HCT116 (cell line): Measurements from ENCODE around the gene TTL. TPM values are rescaled to one million over a fixed set of nuclear protein-coding genes. Genes with fewer than 3 reads are reported as not detected.

Source experiments
- ATAC-seq: fragments of 200-7000 bp; cut with Tn5 transposase; 2 replicates; pipeline ENCODE4 v1.9.1; 2020; ENCODE audit warnings: mild to moderate bottlenecking, moderate library complexity
- BruUV-seq: library from RNA; stranded (reverse); fragments of 400-500 nt; replicated peaks from 2 replicates; lab custom pipeline; 2021; lab: Mats Ljungman, UMichigan
- CTCF ChIA-PET: fragments of 300-600 bp; sonication (Branson Sonifier 250); formaldehyde crosslinking; loops from one replicate; lab custom pipeline; 2021; ENCODE audit warnings: antibody characterized with exemption; lab: Charles Lee
- POLR2A ChIA-PET: fragments of 300-600, 350-600 bp; sonication (Branson Sonifier 250); formaldehyde crosslinking; loops from one replicate; lab custom pipeline; 2021; ENCODE audit warnings: antibody characterized with exemption; lab: Charles Lee
- RAD21 ChIA-PET, 2 experiments: fragments of 300-600 bp; sonication (Branson Sonifier 250); formaldehyde crosslinking; loops; one replicate each; lab custom pipeline; 2023; ENCODE audit warnings: low total read pairs in 2 of 2; ENCODE audit not compliant: uncharacterized antibody in 2 of 2, unreplicated experiment in 2 of 2, low non-redundant PET in 1 of 2; lab: Charles Lee
- DNase-seq: peaks from one replicate; pipeline ENCODE4 v3.0.0-alpha.2; 2010; ENCODE audit warnings: low read depth, low spot score
- H2AFZ ChIP-seq: fragments of 200-600 bp; shearing (Covaris generic), sonication (generic); 2 replicates; pipeline ENCODE4 v1.6.1; 2017; ENCODE audit warnings: low read depth, mixed run types, mixed read lengths, antibody characterized with exemption, low read length; ENCODE audit not compliant: poor library complexity, severe bottlenecking
- H3K27ac ChIP-seq: 2 replicates; pipeline ENCODE4 v1.5.1; 2012; ENCODE audit warnings: low read depth, low read length
- H3K27me3 ChIP-seq: fragments of 200-600 bp; sonication (generic); 2 replicates; pipeline ENCODE4 v1.6.1; 2016; ENCODE audit warnings: mixed run types, low read length, mixed read lengths; ENCODE audit not compliant: insufficient read depth
- H3K36me3 ChIP-seq, 2 experiments: fragments of 200-500 bp in 1 of 2; fragments of 200-600 bp in 1 of 2; sonication (Bioruptor generic) in 1 of 2; sonication (generic) in 1 of 2; 2 replicates each; pipeline versions ENCODE4 v1.5.1 to v1.6.1; 2014 to 2016; ENCODE audit warnings: low read length in 2 of 2, inconsistent platforms in 1 of 2, mixed read lengths in 1 of 2, mixed run types in 1 of 2; ENCODE audit not compliant: insufficient read depth in 2 of 2, control insufficient read depth in 1 of 2
- H3K4me1 ChIP-seq, 2 experiments: fragments of 200-600 bp in 1 of 2; sonication (generic) in 1 of 2; 2 replicates each; pipeline versions ENCODE4 v1.5.1 to v1.6.1; 2012 to 2017; ENCODE audit warnings: low read length in 2 of 2, inconsistent platforms in 1 of 2, mild to moderate bottlenecking in 1 of 2, mixed read lengths in 1 of 2, mixed run types in 1 of 2, moderate library complexity in 1 of 2; ENCODE audit not compliant: insufficient read depth in 2 of 2, control insufficient read depth in 1 of 2
- H3K4me2 ChIP-seq: fragments of 200-600 bp; sonication (generic); 2 replicates; pipeline ENCODE4 v1.6.1; 2017; ENCODE audit warnings: mixed run types, low read length, mixed read lengths
- H3K4me3 ChIP-seq, 2 experiments: fragments of 200-600 bp in 1 of 2; sonication (generic) in 1 of 2; replicated peaks in 1 of 2; 2 replicates each; pipeline ENCODE4 v1.5.1; 2011 to 2016; ENCODE audit warnings: low read length in 2 of 2, control low read depth in 1 of 2, low read depth in 1 of 2, mild to moderate bottlenecking in 1 of 2, mixed read lengths in 1 of 2, mixed run types in 1 of 2
- H3K79me2 ChIP-seq: fragments of 200-600 bp; sonication (generic); 2 replicates; pipeline ENCODE4 v1.6.1; 2017; ENCODE audit warnings: mild to moderate bottlenecking, mixed run types, low read length, moderate library complexity, mixed read lengths; ENCODE audit not compliant: insufficient read depth
- H3K9ac ChIP-seq: fragments of 200-600 bp; sonication (generic); 2 replicates; pipeline ENCODE4 v1.6.1; 2016; ENCODE audit warnings: low read length, mixed read lengths
- H3K9me2 ChIP-seq: fragments of 200-600 bp; sonication (generic), shearing (Covaris generic); 2 replicates; pipeline ENCODE4 v1.6.1; 2017; ENCODE audit warnings: mixed run types, mild to moderate bottlenecking, moderate library complexity; ENCODE audit not compliant: insufficient read depth
- H3K9me3 ChIP-seq, 2 experiments: fragments of 200-500 bp in 1 of 2; fragments of 200-600 bp in 1 of 2; sonication (Bioruptor generic) in 1 of 2; sonication (generic) in 1 of 2; 2 replicates each; pipeline ENCODE4 v1.6.1; 2014 to 2017; ENCODE audit warnings: low read length in 2 of 2, mixed read lengths in 2 of 2, inconsistent platforms in 1 of 2, low read depth in 1 of 2, mild to moderate bottlenecking in 1 of 2, mixed run types in 1 of 2, moderate library complexity in 1 of 2; ENCODE audit not compliant: control insufficient read depth in 1 of 2, insufficient read depth in 1 of 2
- H4K20me1 ChIP-seq: fragments of 200-600 bp; sonication (generic), shearing (Covaris generic); 2 replicates; pipeline ENCODE4 v1.6.1; 2017; ENCODE audit warnings: mixed run types, mild to moderate bottlenecking, moderate library complexity; ENCODE audit not compliant: insufficient read depth
- CEBPB ChIP-seq: IDR thresholded peaks from 2 replicates; pipeline ENCODE4 v1.6.1; 2012; ENCODE audit warnings: low read depth
- EGR1 ChIP-seq: IDR thresholded peaks from 2 replicates; pipeline ENCODE4 v1.6.1; 2012; ENCODE audit warnings: low read depth
- ELF1 ChIP-seq: IDR thresholded peaks from 2 replicates; pipeline ENCODE4 v1.6.1; 2012; ENCODE audit warnings: low read depth, borderline replicate concordance
- EZH2 ChIP-seq: fragments of 200-600 bp; sonication (generic); IDR thresholded peaks from 2 replicates; pipeline ENCODE4 v1.6.1; 2017; ENCODE audit warnings: antibody characterized with exemption, mixed run types
- EZH2phosphoT487 ChIP-seq: fragments of 200-600 bp; IDR thresholded peaks from 2 replicates; pipeline ENCODE4 v1.6.1; 2018; ENCODE audit warnings: antibody characterized with exemption, borderline replicate concordance
- FOSL1 ChIP-seq: IDR thresholded peaks from 2 replicates; pipeline ENCODE4 v1.6.1; 2012; ENCODE audit warnings: low read depth
- JUND ChIP-seq: IDR thresholded peaks from 2 replicates; pipeline ENCODE4 v1.6.1; 2012
- POLR2A ChIP-seq: IDR thresholded peaks from 2 replicates; pipeline ENCODE4 v1.7.0; 2011; ENCODE audit warnings: borderline replicate concordance; ENCODE audit not compliant: insufficient read depth, insufficient read length; ENCODE audit errors: extremely low read depth
- POLR2AphosphoS5 ChIP-seq: IDR thresholded peaks from 2 replicates; pipeline ENCODE4 v1.6.1; 2011; ENCODE audit warnings: mild to moderate bottlenecking, low read depth, low read length, moderate library complexity
- RAD21 ChIP-seq: IDR thresholded peaks from 2 replicates; pipeline ENCODE4 v1.6.1; 2012; ENCODE audit warnings: low read depth, mild to moderate bottlenecking
- SP1 ChIP-seq: IDR thresholded peaks from 2 replicates; pipeline ENCODE4 v1.6.1; 2012; ENCODE audit warnings: low read depth
- TCF7L2 ChIP-seq: IDR thresholded peaks from 2 replicates; pipeline ENCODE4 v1.7.0; 2011; ENCODE audit warnings: borderline replicate concordance, inconsistent platforms; ENCODE audit not compliant: insufficient read depth, insufficient read length; ENCODE audit errors: extremely low read depth
- YY1 ChIP-seq: IDR thresholded peaks from 2 replicates; pipeline ENCODE4 v1.6.1; 2011; ENCODE audit warnings: low read length, low read depth, moderate library complexity, mild to moderate bottlenecking; ENCODE audit not compliant: insufficient replicate concordance; ENCODE audit errors: extremely low read depth
- ZFX ChIP-seq: fragments of 450-650 bp; IDR thresholded peaks from 2 replicates; pipeline ENCODE4 v1.6.1; 2017
- ZNF274 ChIP-seq: fragments of 200-500 bp; sonication (Bioruptor generic); IDR thresholded peaks from 2 replicates; pipeline ENCODE4 v1.6.1; 2014; ENCODE audit warnings: mild to moderate bottlenecking, low read depth, low read length, inconsistent platforms
- intact Hi-C: fragments of 100-400 bp; cut with micrococcal nuclease; formaldehyde crosslinking; loops from 2 replicates; pipeline ENCODE4 v1.10.0; 2022
- total RNA-seq: library from RNA; stranded (reverse); gene quantifications from one replicate; pipeline ENCODE4 v1.2.1, GENCODE V29; 2021; ENCODE audit not compliant: unreplicated experiment
- TF ChIP-seq, protein P1 (sequence below): IDR thresholded peaks from 2 replicates; pipeline ENCODE4 v1.6.1; 2012
- TF ChIP-seq, protein P2 (sequence below), 3 experiments: fragments of 200-600 bp in 1 of 3; sonication (generic) in 1 of 3; IDR thresholded peaks in 2 of 3; conservative IDR thresholded peaks in 1 of 3; 2 replicates each; pipeline ENCODE4 v1.5.1; 2012 to 2017; ENCODE audit warnings: low read depth in 2 of 3, low read length in 2 of 3, antibody characterized with exemption in 1 of 3, borderline replicate concordance in 1 of 3, control low read depth in 1 of 3, mild to moderate bottlenecking in 1 of 3, mixed read lengths in 1 of 3, mixed run types in 1 of 3, moderate library complexity in 1 of 3; ENCODE audit not compliant: insufficient read depth in 1 of 3
- TF ChIP-seq, protein P3 (sequence below): IDR thresholded peaks from 2 replicates; pipeline ENCODE4 v1.6.1; 2011; ENCODE audit warnings: mild to moderate bottlenecking, low read length, moderate library complexity; ENCODE audit not compliant: insufficient replicate concordance; ENCODE audit errors: extremely low read depth
- TF ChIP-seq, protein P4 (sequence below): IDR thresholded peaks from 2 replicates; pipeline ENCODE4 v1.6.1; 2012; ENCODE audit warnings: low read depth

TTL gene
- total RNA-seq, 1 experiment from 2014 or later = 58.7 TPM

DNA sequence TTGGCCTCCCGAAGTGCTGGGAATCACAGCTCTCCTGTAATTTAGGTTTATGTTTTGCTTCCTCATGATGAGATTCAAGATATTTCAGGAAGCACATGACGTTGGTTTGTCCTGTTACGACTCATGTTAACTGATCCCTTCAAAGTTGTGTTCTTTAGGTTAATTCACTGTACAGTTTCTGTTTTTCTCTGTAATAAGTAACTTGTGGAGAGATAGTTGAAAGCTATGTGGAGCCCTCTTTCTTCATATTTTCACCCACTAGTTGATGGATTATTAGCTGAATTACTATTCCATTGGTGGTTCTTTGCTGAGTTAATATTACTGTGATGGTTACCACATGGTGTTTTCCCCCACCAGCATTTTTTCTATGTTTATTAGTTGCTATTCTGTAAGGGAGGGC, 84.1 kb downstream of the TTL start:
- Histone ChIP-seq H3K27me3 (no peaks in the 10 kb centered on the region), H3K27ac (no peak overlapping the region), H4K20me1 (peaks cover 10% of the 10 kb centered on the region; the same call in 1 of the 2 replicates), H3K4me1 (no peaks in the 10 kb centered on the region), H3K4me3 (no peak overlapping the region), H3K9me3 (no peaks in the 10 kb centered on the region), H3K9ac (no peak overlapping the region), H3K4me2 (no peak overlapping the region), H3K9me2 (no peaks in the 10 kb centered on the region)
- no peak for ATAC-seq
- DNase-seq = no peak
- intact Hi-C loops = no loop called here
- POLR2A ChIA-PET = no interaction called here
- RAD21 ChIA-PET = no interaction called here
- TF ChIP-seq YY1 (no peak), ZFX (no peak), ELF1 (no peak), TCF7L2 (no peak), ZNF274 (no peak), POLR2A (no peak), SP1 (no peak), RAD21 (no peak), FOSL1 (no peak), CEBPB (no peak), EGR1 (no peak), EZH2 (no peak), EZH2phosphoT487 (no peak), JUND (no peak), POLR2AphosphoS5 (no peak)
- TF ChIP-seq, protein P1, sequence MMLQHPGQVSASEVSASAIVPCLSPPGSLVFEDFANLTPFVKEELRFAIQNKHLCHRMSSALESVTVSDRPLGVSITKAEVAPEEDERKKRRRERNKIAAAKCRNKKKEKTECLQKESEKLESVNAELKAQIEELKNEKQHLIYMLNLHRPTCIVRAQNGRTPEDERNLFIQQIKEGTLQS = no peak
- TF ChIP-seq, protein P2, sequence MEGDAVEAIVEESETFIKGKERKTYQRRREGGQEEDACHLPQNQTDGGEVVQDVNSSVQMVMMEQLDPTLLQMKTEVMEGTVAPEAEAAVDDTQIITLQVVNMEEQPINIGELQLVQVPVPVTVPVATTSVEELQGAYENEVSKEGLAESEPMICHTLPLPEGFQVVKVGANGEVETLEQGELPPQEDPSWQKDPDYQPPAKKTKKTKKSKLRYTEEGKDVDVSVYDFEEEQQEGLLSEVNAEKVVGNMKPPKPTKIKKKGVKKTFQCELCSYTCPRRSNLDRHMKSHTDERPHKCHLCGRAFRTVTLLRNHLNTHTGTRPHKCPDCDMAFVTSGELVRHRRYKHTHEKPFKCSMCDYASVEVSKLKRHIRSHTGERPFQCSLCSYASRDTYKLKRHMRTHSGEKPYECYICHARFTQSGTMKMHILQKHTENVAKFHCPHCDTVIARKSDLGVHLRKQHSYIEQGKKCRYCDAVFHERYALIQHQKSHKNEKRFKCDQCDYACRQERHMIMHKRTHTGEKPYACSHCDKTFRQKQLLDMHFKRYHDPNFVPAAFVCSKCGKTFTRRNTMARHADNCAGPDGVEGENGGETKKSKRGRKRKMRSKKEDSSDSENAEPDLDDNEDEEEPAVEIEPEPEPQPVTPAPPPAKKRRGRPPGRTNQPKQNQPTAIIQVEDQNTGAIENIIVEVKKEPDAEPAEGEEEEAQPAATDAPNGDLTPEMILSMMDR (IDR thresholded peaks at IDR 0.05 in 2 of 3, conservative IDR thresholded peaks at IDR 0.05 in 1 of 3; ENCODE audit: borderline replicate concordance in 1 of 3, insufficient read depth in 1 of 3, low read depth in 2 of 3, low read length in 2 of 3) = no peak
- TF ChIP-seq, protein P3, sequence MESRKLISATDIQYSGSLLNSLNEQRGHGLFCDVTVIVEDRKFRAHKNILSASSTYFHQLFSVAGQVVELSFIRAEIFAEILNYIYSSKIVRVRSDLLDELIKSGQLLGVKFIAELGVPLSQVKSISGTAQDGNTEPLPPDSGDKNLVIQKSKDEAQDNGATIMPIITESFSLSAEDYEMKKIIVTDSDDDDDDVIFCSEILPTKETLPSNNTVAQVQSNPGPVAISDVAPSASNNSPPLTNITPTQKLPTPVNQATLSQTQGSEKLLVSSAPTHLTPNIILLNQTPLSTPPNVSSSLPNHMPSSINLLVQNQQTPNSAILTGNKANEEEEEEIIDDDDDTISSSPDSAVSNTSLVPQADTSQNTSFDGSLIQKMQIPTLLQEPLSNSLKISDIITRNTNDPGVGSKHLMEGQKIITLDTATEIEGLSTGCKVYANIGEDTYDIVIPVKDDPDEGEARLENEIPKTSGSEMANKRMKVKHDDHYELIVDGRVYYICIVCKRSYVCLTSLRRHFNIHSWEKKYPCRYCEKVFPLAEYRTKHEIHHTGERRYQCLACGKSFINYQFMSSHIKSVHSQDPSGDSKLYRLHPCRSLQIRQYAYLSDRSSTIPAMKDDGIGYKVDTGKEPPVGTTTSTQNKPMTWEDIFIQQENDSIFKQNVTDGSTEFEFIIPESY = no peak
- TF ChIP-seq, protein P4, sequence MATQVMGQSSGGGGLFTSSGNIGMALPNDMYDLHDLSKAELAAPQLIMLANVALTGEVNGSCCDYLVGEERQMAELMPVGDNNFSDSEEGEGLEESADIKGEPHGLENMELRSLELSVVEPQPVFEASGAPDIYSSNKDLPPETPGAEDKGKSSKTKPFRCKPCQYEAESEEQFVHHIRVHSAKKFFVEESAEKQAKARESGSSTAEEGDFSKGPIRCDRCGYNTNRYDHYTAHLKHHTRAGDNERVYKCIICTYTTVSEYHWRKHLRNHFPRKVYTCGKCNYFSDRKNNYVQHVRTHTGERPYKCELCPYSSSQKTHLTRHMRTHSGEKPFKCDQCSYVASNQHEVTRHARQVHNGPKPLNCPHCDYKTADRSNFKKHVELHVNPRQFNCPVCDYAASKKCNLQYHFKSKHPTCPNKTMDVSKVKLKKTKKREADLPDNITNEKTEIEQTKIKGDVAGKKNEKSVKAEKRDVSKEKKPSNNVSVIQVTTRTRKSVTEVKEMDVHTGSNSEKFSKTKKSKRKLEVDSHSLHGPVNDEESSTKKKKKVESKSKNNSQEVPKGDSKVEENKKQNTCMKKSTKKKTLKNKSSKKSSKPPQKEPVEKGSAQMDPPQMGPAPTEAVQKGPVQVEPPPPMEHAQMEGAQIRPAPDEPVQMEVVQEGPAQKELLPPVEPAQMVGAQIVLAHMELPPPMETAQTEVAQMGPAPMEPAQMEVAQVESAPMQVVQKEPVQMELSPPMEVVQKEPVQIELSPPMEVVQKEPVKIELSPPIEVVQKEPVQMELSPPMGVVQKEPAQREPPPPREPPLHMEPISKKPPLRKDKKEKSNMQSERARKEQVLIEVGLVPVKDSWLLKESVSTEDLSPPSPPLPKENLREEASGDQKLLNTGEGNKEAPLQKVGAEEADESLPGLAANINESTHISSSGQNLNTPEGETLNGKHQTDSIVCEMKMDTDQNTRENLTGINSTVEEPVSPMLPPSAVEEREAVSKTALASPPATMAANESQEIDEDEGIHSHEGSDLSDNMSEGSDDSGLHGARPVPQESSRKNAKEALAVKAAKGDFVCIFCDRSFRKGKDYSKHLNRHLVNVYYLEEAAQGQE = no peak
- TF ChIP-seq, all 23 proteins: peak for 0
- Histone ChIP-seq H3K36me3 (peaks cover 45 to 65% of the 10 kb centered on the region in 2 experiments), H2AFZ (no peak overlapping the region), H3K79me2 (peaks cover 71% of the 10 kb centered on the region; the same call in 1 of the 2 replicates)
- CTCF ChIA-PET = no interaction called here
- BruUV-seq = no TSS peak
